ENCODE data around the gene FKBP2.

The FKBP2 gene

DNA sequence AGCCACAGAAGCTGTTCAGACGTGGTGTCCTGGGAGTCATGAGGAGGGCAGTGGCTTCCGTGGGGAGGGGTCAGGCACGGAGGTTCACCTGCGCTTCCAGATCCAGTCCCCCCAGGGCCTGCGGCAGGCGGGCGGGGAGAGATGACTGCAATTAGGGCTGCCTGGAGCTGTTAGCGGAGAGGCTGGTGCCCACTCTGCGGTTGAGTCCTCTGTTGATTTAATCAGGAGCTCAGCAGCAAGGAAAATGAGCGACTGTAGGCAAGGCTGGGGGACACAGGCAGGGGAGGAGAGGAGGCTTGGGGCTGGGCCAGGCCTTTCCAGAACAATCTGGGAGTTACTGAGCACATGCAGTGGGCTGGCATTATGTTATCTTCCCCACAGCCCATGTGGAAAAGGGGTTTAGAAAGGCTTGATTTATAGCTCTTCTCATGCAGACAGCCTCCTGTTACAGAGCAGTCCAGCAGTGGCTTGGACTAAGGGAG lies 23.5 kb downstream of the FKBP2 start:
- no peak for DNase-seq (ENCODE audit: low read depth)

DNA sequence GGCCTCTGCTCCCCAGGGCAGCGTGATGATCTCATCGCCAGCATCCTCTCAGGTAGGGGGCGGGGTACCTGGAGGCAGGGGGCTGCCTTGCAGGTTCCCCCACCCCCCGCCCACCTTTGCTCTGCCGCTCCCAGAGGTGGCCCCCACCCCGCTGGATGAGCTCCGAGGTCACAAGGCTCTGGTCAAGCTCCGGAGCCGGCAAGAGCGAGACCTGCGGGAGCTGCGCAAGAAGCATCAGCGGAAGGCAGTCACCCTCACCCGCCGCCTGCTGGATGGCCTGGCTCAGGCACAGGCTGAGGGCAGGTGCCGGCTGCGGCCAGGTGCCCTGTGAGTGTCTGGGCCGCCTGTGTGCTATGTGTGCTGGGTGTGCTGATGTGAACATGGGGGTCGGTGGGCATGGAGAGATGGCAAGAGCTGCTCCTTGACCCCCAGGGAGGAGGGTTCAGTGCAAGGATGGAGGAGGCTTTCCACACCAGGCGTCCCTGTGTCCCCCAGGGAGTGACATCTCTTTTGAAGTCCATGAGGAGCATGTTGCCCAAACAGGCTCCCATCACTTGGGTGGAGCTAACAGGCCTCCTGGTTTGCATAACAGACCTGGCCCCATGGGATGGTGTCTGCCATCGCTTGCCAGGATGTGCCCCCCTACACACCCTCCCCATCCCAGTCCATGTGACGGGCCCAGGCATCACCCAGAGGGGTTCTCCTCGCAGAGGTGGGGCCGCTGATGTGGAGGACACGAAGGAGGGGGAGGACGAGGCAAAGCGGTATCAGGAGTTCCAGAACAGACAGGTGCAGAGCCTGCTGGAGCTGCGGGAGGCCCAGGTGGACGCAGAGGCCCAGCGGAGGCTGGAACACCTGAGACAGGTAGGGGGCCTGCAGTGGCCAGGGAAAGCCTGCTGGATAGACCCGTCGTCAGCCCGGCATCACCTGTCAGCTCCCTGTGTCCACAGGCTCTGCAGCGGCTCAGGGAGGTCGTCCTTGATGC lies 24.6 kb downstream of the FKBP2 start:
- no peak for DNase-seq (ENCODE audit: low read depth)

DNA sequence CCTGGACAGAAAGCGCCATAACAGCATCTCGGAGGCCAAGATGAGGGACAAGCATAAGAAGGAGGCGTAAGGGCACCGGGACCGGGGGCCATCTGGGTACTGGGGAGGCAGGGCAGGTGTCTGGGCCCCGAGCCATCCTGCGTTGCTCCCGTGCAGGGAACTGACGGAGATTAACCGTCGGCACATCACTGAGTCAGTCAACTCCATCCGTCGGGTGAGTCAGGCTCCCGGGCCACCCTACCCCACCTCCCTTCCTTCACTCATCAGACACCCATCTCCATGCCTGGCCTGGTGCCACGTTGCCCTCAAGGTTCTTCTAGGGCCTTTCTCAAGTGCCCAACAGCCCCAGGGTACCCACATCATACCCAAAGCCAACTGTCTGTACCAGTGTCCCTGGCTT lies 25.4 kb downstream of the FKBP2 start:
- DNase-seq (ENCODE audit: low read depth) = no peak

DNA sequence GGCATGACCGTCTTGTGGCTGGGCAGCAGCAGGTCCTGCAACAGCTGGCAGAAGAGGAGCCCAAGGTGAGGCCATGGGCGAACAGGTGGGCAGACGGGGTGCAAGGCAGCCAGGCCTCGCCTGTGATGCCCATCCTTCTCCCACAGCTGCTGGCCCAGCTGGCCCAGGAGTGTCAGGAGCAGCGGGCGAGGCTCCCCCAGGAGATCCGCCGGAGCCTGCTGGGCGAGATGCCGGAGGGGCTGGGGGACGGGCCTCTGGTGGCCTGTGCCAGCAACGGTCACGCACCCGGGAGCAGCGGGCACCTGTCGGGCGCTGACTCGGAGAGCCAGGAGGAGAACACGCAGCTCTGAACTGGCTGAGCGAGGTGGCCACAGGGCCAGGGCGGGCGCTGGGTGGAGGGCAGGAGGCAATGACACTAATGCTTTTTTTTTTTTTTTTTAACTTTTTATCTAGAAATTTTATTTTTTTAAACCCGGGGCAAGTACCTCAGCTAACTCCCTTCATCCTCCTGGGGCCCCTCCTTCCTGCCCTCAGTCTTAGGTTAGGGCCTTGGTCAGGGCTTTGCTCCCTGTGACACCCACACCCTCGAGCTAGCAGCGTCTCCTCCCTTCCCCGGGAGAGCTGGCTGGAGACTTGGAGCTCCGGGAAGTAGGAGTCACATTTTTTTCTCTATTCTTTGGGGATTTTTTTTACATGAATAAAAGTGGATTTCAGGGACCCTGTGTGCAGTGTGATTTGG lies 26.5 kb downstream of the FKBP2 start:
- DNase-seq (ENCODE audit: low read depth) = no peak

DNA sequence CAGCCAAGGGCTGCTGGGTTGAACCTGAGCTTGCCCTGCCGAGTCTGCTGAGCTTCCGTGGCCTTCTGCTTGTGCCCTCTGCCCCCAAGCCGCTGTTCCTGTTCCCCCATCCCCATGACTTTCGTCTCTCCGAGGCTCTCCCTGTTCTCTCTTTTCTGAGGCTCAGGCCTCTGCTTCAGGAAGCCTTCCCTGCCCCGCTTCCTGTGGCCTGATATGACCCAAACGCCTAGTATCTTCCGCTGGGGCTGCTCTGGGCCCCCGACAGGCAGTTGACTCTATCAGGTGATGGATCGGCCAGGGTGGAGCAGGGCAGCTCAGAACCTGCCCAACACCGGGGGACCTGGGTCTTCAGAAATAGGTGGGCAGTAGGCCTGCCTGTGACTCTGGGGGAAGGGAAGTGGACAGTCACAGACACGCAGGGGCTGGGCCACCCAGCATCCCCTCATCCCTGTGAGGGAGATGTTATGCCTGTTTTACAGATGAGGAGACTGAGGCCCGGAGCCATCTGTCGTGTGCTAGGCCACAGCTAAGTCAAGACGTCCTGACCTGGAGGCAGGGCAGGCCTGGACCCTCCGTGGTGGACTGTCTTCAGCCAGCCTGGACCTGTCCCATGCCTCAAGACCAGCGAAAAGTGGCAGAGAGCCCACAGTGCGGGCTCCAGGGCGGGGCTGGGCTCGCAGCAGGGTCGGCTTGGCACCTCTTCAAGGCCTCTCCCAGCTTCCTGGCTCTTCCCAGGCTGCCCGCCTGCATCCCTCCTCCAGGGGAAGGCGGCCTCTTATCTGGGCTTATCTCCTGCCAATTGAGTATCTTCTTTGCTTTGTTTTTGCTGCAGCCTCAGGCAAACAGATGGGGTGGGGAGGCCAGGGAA lies 27.4 kb downstream of the FKBP2 start:
- DNase-seq (ENCODE audit: low read depth) = no peak

DNA sequence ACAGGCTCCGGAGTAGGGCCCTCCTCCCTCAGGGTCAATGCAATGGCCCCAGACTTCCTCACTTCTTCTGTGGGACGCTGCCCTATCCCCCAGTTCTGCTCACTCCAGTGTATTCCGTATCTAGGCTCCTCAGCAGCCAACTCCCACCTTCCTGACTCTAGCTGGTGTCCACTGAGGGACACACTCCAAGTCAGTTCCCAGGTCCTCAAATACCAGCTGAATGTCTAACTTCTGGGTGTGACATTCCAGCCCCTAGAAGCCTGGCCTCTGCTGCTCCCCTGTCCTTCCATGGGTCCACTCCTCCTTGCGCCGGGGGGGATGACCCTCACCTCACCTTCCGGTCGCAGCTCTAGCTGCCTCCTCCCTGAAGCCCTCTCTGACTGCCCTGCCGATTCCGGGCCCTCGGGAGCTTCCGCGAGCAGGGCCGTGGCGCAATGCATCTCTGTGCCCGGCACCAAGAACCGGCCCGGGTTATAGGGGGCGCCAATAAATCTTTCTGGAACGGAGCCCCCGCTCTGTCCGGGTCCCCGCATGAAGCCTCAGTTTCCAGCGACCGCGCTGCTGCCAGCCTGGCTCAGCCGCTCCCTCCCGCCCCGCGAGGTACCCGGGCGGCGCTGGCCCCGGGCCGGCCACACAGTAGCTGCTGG lies 28.1 kb downstream of the FKBP2 start:
- no peak for DNase-seq (ENCODE audit: low read depth)

DNA sequence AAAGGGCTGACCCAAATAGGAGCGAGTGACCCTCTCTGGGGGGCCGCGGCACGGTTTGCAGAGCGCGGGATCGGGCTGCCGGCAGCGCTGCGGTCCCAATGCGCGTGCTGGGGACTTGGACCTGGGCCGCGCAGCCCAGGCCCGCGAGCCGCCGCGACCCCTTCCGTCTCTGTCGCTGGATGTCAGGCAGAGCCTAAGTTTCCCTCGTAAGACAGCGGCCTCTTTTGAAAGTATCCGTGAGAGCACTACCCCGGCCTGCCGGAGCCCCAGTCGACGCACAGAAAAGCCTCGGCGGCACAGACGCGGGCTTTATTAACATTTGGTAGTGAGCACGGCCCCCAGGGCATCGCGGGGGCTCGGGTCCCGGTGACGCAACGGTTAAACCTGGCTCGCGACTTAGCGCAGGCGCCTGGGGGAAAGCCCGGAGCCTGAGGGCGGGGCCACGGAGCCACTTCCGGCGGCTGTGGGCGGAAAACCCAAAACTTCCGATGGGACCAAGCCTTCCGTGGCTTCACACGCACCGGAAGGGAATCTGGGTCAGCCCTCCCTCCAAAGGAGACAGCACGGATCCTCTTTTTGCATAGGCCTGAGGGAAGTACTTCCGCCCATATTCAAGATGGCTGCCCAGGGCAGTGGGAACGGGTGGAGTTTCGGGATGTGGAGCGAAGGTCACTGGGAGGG lies 28.8 kb downstream of the FKBP2 start:
- DNase-seq (ENCODE audit: low read depth) = peak; percentile 97

DNA sequence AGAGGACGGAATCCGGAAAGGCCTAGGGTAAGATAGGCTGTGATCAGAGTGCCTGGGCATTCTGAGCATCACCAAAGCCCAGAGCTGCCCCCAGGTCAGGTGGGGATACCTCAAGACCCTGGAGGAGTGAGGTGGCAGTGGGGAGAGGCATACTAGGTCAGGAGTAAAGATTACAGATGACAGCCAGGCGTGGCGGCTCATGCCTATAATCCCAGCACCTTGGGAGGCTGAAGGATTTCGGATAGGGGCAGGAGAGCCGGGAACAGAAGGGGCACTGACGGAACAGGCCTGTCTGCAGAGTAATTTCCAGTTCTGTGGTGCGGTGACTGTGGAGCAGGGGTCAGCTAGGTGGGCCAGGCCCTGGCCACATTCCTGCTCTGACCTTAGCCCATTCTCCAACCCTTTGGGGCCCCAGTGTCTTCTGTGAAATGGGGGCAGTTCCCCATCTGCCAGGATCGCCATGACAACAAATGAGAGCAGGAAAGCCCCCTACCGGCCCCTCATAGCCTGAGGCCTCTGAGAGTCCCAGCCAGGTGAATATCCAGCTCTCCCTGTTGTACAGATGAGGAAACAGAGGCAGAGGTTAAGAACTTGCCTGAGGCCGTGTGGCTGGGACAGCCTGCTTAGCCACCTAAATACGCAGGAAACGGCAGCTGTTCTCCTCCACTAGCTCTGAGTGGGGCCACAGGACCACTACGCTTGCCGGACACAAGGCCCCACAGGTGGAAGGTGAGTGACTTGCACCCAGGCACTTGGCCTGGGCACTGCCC lies 34.3 kb downstream of the FKBP2 start:
- DNase-seq (ENCODE audit: low read depth) = no peak

DNA sequence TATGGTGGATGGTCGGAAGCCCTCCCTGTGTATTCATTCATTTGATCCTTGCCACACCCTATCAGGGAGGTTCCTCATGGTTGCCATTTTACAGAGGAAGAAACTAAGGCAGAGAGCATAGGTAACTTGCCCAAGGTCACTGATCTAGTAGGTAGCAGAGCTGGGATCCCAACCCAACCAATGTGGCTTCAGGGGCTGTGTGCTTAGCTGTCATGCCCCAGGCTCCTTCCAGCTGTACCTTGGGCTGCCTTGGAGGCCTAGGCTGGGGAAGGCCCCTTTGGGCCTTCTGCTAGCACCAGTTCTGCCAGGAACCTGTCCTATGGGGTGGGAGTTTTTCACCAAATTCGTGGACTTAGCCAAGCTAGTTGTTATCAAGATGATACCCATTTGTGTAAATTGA lies 34.9 kb downstream of the FKBP2 start:
- no peak for DNase-seq (ENCODE audit: low read depth)

DNA sequence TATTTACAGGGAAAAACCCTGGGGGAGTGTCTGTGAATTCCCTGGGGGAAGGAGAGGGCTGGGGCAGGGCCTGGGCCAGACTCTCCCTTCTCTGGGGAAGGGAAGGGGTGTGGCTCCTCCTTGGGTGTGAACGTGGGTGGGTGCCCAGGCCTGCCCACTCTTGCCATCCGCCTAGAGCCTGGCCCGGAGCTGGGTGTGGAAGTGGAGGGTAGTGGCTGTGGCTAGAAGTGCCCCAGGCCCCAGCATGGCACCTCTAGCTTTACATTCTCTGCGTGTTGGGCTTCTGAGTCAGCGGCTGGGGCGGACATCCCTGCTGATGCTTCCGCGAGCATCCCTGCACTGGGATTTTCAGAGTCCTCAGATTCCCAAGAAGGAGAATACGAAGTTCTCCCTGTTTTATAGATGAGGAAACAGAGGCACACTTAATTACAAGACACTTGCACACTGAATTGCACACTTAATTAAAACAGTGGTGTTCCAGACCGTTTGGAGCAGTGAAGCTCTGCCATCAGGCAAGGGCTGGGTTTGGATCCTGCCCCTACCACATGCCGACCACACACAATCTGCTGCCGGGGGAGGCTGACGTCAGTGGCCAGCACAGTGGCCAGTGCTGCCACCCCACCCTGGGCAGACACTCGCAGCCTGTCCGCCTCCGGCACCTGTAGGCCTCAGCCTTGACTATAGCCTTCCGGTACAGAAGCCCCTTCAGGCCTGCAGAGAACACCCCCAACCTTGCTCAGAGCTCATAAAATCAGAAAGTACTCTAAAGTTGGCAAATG lies 35.9 kb downstream of the FKBP2 start:
- DNase-seq (ENCODE audit: low read depth) = no peak

DNA sequence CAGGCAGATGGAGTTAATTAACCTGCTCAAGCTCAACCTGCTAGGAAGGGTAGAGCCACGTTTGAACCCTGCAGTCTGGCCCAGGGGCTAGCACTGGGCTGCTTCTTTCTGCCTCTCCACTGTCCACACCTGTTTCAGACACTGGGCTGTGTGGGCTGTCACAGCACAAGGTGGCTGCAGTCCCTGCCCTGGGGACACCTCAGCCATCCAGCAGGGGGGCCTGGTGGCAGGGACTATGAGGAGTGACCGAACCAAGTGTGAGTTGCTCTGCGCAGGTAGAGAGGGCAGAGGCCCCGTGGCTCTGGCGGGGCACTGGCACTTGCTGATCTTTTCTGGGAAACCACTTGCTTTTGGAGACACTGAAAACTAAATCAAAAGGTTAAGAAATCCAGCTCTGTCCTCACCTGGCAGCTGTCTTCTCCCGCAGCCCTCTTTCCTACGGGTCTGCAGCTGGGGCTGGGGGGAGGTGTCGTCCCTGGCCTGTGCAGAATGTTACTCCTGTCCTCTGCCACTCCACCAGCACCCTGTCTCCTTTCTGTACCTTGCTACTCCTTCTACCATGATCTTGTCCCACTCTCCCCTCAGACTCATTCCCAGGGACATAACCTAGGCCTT lies 37.8 kb downstream of the FKBP2 start:
- no peak for DNase-seq (ENCODE audit: low read depth)

DNA sequence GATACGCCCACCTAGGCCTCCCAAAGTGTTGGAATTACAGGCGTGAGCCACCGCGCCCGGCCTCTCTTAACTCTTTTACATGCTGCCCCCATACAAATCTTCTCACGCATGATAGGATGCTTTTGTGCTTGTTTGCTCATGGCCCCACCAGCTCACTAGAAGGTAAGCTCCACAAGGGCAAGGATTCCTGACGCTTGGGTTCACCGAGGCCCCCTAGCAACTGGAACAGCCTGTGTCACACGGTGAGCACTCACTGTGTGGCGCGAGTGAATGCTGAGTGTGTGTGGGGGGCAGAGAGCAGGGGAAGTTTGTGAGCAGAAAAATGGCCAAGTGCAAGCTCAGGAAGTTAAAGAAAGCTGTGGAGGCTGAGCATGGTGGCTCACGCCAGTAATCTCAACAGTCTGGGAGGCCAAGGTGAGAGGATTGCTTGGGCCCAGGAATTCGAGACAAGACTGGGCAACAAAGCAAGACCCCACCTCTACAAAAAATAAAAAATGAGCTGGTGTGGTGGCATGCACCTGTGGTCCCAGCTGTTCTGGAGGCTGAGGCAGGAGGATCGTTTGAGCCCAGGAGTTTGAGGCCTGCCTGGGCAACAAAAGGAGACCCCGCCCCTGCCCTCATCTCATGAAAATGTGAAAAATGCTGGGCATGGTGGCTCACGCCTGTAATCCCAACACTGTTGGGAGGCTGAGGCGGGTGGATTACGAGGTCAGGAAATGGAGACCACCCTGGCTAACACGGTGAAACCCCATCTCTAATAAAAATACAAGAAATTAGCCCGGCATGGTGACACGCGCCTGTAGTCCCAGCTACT lies 41.3 kb downstream of the FKBP2 start:
- no peak for DNase-seq (ENCODE audit: low read depth)

DNA sequence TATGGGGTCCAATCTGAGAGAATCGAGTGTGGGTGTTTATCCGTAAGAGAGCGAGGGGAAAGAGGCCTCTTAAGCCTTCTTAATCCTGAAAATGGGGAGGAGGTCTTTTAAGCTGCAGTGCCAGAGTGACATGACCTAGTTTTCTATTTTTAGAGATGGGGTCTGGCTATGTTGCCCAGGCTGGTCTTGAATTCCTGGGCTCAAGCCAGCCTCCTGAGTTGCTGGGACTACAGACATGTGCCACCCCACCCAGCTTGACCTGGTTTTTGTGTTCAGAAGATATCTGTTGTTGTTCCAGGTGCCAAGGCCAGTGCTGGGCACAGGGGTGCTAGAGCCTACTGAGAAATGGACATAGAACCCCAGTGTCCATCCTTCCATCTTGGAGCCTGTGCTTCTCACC lies 42.2 kb downstream of the FKBP2 start:
- DNase-seq (ENCODE audit: low read depth) = no peak

DNA sequence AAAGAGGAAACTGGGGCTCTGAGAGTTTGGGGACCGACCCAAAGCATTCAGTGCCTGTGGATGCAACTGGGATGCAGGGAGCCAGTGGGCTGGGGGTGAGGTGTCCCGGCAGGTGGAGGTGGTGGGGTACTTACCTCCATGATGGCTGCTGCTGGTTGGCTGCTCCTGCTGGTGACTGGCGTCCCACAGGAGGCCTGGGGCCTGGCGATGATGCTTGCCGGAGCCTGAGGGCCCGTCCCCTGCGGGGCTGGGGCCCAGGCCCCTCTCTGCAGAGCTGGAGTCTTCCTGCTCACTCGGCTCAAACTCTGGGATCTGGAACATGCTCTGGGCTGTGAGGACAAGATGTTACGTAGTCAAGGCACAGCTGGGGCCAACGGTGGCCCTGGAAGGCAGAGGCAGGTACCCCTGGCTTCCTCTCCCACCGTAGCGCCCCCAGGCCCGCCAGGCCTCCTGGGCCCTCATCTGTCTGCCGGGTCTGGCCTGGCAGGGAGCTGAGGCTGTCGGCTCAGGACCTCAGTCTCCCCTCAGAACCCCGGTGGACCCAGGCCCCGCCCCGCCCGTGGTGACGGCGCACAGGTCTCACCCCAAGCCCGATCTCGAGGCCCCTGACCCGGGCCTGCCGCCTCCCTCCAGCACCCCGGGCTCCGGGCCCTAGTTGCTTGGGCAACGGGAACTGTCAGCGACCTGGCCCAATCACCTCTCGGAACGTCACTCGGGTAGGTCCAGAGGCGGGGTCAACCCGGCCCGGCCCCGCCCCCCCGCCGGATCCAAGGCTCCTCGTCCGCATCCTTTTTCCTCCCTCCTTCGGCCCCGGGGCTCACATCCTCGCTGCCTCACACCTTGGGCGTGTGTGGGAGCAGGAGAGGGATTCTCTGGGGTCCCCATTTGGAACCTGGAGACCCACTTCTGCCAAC lies 43.4 kb downstream of the FKBP2 start, which contains the start of gene BAD:
Gene BAD, minus strand, starts transcription at position 618 of the 914 bp plus-strand sequence. Its CDS starts 297 bp downstream, at position 321.
- DNase-seq (ENCODE audit: low read depth) = peak; percentile 91

DNA sequence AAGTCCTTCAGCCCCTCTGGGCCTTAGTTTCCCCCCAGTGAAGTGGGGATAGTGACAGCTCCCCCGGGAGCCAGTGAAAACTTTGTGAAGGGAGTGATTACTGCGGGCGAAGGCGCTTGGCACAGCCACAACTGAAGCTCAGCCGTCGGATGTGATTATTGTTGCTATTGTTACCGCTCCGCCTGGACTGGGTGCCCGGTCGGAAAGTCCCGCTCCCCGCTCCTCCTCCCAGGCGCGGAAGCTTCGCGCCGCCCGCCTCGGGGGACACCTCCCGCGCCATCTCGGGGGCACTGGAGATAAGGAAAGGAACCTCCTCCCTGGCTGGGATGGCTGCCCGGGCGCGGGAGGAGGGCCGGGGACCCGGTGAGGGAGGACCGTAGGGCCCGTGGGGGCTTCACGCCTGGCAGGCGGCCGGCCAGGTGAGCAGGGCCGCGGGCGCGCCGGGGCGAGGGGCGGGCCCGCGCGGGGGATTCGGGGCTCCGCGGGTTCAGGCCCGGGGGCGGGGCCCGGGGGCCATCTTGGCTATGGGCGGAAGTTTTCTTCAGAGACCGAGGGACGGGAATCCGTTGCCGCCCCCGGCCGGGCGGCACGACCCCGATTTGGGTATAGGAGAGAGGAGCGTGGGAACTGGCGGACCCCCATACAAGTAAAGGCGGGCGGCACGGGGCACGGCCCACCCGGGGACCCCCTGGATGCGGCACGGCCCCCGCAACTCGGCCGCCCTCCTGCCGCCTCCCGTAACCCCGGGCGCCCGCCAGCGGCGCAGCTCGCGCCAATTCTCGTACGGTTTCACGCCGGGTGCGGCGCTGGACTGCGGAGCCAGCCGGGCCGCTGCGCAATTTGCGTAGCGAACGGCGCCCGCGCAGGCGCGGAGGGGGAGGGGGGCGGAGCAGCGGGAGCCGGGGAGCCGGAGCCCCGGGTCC lies 44.3 kb downstream of the FKBP2 start, which contains the start of gene GPR137:
Gene GPR137, plus strand, starts transcription at position 887 of the 923 bp plus-strand sequence. CDS start 677 bp downstream, outside the sequence.
- peak; percentile 82 for DNase-seq (ENCODE audit: low read depth)
